ENCODE measurements around the gene NRG3. TPM values are rescaled to one million over a fixed set of nuclear protein-coding genes. Genes with fewer than 3 reads are reported as not detected.

Gene NRG3
- total and polyA plus RNA-seq, 2 of the 8 experiments (the other 6 are each of a cell fraction or from before 2014, with no cell fraction given), result 4.2 to 5.0 TPM

DNA sequence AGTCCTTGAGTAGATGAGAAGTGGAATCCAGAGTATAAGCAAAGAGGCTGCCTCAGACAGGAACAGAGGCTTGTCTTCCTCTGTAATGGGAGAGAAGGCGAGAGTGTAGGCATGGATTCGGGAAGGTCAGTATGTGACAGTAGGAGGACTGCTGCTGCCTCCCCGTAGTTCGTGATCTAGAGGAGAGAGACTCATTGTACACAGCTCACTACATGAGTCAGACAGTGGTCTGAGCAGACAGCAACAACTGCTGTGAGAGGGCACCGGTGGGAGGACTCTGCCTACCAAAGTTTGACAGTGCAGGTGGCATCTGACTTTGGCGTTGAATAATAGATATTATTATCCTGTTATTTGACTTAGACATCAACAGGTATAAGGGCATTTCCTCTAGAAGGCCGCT is 319.4 kb downstream of the NRG3 start (continued):
- TF ChIP-seq SIRT6 (IDR thresholded peaks at IDR 0.05; ENCODE audit: low read length), result no peak
- no peak for TF ChIP-seq POLR2AphosphoS5 (IDR thresholded peaks at IDR 0.05; ENCODE audit: low read depth, low read length)
- TF ChIP-seq, protein P1, sequence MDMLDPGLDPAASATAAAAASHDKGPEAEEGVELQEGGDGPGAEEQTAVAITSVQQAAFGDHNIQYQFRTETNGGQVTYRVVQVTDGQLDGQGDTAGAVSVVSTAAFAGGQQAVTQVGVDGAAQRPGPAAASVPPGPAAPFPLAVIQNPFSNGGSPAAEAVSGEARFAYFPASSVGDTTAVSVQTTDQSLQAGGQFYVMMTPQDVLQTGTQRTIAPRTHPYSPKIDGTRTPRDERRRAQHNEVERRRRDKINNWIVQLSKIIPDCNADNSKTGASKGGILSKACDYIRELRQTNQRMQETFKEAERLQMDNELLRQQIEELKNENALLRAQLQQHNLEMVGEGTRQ (IDR thresholded peaks at IDR 0.05; ENCODE audit: low read length), result no peak
- no peak for TF ChIP-seq BACH1 (IDR thresholded peaks at IDR 0.05; ENCODE audit: low read length)
- TF ChIP-seq YY1 (IDR thresholded peaks at IDR 0.05; ENCODE audit: low read depth, low read length), result no peak
